B cell (primary cell): Measurements from ENCODE around the gene EIF3K.

Experiments used
- CTCF ChIP-seq: fragments of 200-600 bp; IDR thresholded peaks from one replicate; pipeline ENCODE4 v1.8.0; 2022; ENCODE audit warnings: antibody characterized with exemption, mild to moderate bottlenecking
- EZH2 ChIP-seq: IDR thresholded peaks from 2 replicates; pipeline ENCODE4 v1.6.1; 2012; ENCODE audit warnings: borderline replicate concordance, low read depth, mild to moderate bottlenecking, moderate library complexity, low read length; ENCODE audit not compliant: insufficient read depth, poor library complexity, severe bottlenecking

GRCh38 chr19:38587562-38587961, 31.4 kb upstream of the EIF3K start:
- TF ChIP-seq CTCF (no peak), EZH2 (no peak)
